K562 (cell line): ENCODE results near the gene CEP72.

Experiments
- HDAC1 ChIP-seq, 2 experiments: fragments of 450-650 bp; IDR thresholded peaks; 2 replicates each; pipeline ENCODE4 v1.6.1; 2016 to 2017; ENCODE audit warnings: inconsistent platforms in 1 of 2, mild to moderate bottlenecking in 1 of 2, moderate library complexity in 1 of 2
- POLR2A ChIP-seq: fragments of 450-650 bp; conservative IDR thresholded peaks from 2 replicates; pipeline ENCODE4 v1.6.1; 2016
- TF ChIP-seq, protein P1 (sequence below): fragments of 200-800 bp; sonication (Bioruptor generic); IDR thresholded peaks from 2 replicates; pipeline ENCODE4 v1.6.1; 2017; ENCODE audit warnings: missing genetic modification characterization, missing compliant biosample characterization

- TF ChIP-seq, protein P1, sequence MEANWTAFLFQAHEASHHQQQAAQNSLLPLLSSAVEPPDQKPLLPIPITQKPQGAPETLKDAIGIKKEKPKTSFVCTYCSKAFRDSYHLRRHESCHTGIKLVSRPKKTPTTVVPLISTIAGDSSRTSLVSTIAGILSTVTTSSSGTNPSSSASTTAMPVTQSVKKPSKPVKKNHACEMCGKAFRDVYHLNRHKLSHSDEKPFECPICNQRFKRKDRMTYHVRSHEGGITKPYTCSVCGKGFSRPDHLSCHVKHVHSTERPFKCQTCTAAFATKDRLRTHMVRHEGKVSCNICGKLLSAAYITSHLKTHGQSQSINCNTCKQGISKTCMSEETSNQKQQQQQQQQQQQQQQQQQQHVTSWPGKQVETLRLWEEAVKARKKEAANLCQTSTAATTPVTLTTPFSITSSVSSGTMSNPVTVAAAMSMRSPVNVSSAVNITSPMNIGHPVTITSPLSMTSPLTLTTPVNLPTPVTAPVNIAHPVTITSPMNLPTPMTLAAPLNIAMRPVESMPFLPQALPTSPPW (CRISPR knock-in tag): no peak
- no peak for TF ChIP-seq POLR2A
- TF ChIP-seq HDAC1 (IDR thresholded peaks at IDR 0.05): no peak
These were observed 10.2 kb upstream of the CEP72 start for GRCh38 chr5:601771-602465.
